Thyroid gland (tissue), 4 donors: ENCODE data around the gene PANX3. TPM values are rescaled to one million over a fixed set of nuclear protein-coding genes. Genes with fewer than 3 reads are reported as not detected.

ENCODE experiments used
- DNase-seq, 2 donors: peaks; one replicate each; pipeline ENCODE4 v3.0.0-alpha.2; 2019
- H3K27ac ChIP-seq, 3 donors: fragments of 200-600 bp; sonication (generic); 1 replicate in 2 of 3; 2 replicates in 1 of 3; pipeline ENCODE4 v1.5.1; 2016 to 2019; ENCODE audit warnings: mild to moderate bottlenecking in 1 of 3, moderate library complexity in 1 of 3
- H3K27me3 ChIP-seq: fragments of 200-600 bp; sonication (generic); one replicate; pipeline ENCODE4 v1.5.1; 2019
- H3K36me3 ChIP-seq, 2 donors: fragments of 200-600 bp; sonication (generic); one replicate each; pipeline ENCODE4 v1.5.1; 2016 to 2019
- H3K4me1 ChIP-seq, 2 donors: fragments of 200-600 bp; sonication (generic); one replicate each; pipeline ENCODE4 v1.5.1; 2017 to 2019
- H3K4me3 ChIP-seq, 3 donors: fragments of 200-600 bp; sonication (generic); replicated peaks in 1 of 3; 1 replicate in 2 of 3; 2 replicates in 1 of 3; pipeline ENCODE4 v1.5.1; 2016; ENCODE audit warnings: mild to moderate bottlenecking in 1 of 3
- H3K9me3 ChIP-seq: fragments of 200-600 bp; sonication (generic); one replicate; pipeline ENCODE4 v1.5.1; 2017
- CTCF ChIP-seq, 6 experiments: fragments of 200-600 bp in 3 of 6; fragments of 450-650 bp in 3 of 6; sonication (generic) in 3 of 6; IDR thresholded peaks; one replicate each; pipeline ENCODE4 v1.5.1; 2016 to 2019; ENCODE audit warnings: antibody characterized with exemption in 6 of 6, mild to moderate bottlenecking in 2 of 6, inconsistent platforms in 1 of 6, moderate library complexity in 1 of 6
- POLR2A ChIP-seq, 2 donors: fragments of 450-650 bp; IDR thresholded peaks; one replicate each; pipeline ENCODE4 v1.6.1; 2017; ENCODE audit warnings: antibody characterized with exemption in 2 of 2, mild to moderate bottlenecking in 2 of 2, moderate library complexity in 1 of 2
- WGBS, 2 donors: methylation state at CpG; one replicate each; pipeline ENCODE4 v1.1.5; 2017; 5-methylcytosine and 5-hydroxymethylcytosine counted together
- intact Hi-C: fragments of 100-400 bp; cut with DNase I; formaldehyde crosslinking; loops from one replicate; pipeline ENCODE4 v1.15.1; 2023
- total RNA-seq, 4 donors: library from RNA; depleted of rRNA; stranded (reverse); fragments of >200 nt; gene quantifications; one replicate each; pipeline ENCODE4 v1.2.3, GENCODE V29; 2016

The PANX3 gene
- total RNA-seq, 4 donors from 2014 or later: not detected

GRCh38 chr11:124638500-124638899, 27.3 kb downstream of the PANX3 start:
- 93 to 94% methylated on average over 3 of the region's 3 CpGs for WGBS, 2 donors
- TF ChIP-seq POLR2A (IDR thresholded peaks at IDR 0.05): no peak
- Histone ChIP-seq H3K27me3 (no peaks in the 10 kb centered on the region), H3K4me1 (no peaks in the 10 kb centered on the region), H3K9me3 (no peaks in the 10 kb centered on the region), H3K36me3 (peaks cover 31 to 49% of the 10 kb centered on the region in 2 donors), H3K27ac (no peak overlapping the region), H3K4me3 (no peak overlapping the region)
- intact Hi-C loops: no loop called here
- DNase-seq: no peak

- WGBS, 2 donors: 60 to 100% methylated on average over 1 of the region's 1 CpG
- peaks cover 29 to 43% of the 10 kb centered on the region in 2 donors for H3K36me3 ChIP-seq
- TF ChIP-seq CTCF (IDR thresholded peaks at IDR 0.05): no peak
- TF ChIP-seq POLR2A (IDR thresholded peaks at IDR 0.05): no peak
- H3K27me3 ChIP-seq: no peaks in the 10 kb centered on the region
- intact Hi-C loops: no loop called here
- H3K4me3 ChIP-seq: no peak overlapping the region
- no peaks in the 10 kb centered on the region for H3K9me3 ChIP-seq
- no peaks in the 10 kb centered on the region for H3K4me1 ChIP-seq
- H3K27ac ChIP-seq: no peak overlapping the region
- no peak for DNase-seq
These were observed 28.0 kb downstream of the PANX3 start for GRCh38 chr11:124639186-124639585.

GRCh38 chr11:124640666-124641065, 29.4 kb downstream of the PANX3 start:
- no peaks in the 10 kb centered on the region for H3K27me3 ChIP-seq
- TF ChIP-seq POLR2A (IDR thresholded peaks at IDR 0.05): no peak
- TF ChIP-seq CTCF (IDR thresholded peaks at IDR 0.05): no peak
- intact Hi-C loops: no loop called here

GRCh38 chr11:124642628-124643027, 31.4 kb downstream of the PANX3 start:
- Histone ChIP-seq H3K4me1 (peaks cover 3 to 4% of the 10 kb centered on the region in 2 donors), H3K4me3 (no peak overlapping the region), H3K36me3 (peaks cover 15% of the 10 kb centered on the region in 2 donors), H3K9me3 (no peaks in the 10 kb centered on the region), H3K27ac (no peak overlapping the region), H3K27me3 (no peaks in the 10 kb centered on the region)
- intact Hi-C loops: no loop called here
- WGBS, 2 donors: 89 to 93% methylated on average over 3 of the region's 3 CpGs
- DNase-seq: no peak
- TF ChIP-seq CTCF (IDR thresholded peaks at IDR 0.05): no peak

More at GRCh38 chr11:124640666-124641065, 29.4 kb downstream of the PANX3 start:
- Histone ChIP-seq H3K27ac (no peak overlapping the region), H3K4me3 (no peak overlapping the region), H3K9me3 (no peaks in the 10 kb centered on the region), H3K36me3 (peaks cover 24 to 33% of the 10 kb centered on the region in 2 donors), H3K4me1 (peaks cover 3 to 4% of the 10 kb centered on the region in 2 donors)
- WGBS, 2 donors: 87 to 94% methylated on average over 5 of the region's 5 CpGs
- no peak for DNase-seq

- H3K4me1 ChIP-seq: peaks cover 3 to 4% of the 10 kb centered on the region in 2 donors
- H3K27me3 ChIP-seq: no peaks in the 10 kb centered on the region
- no peak for DNase-seq
- peaks cover 11 to 12% of the 10 kb centered on the region in 2 donors for H3K36me3 ChIP-seq
- no peak overlapping the region for H3K4me3 ChIP-seq
- WGBS, 2 donors: 89 to 91% methylated on average over 10 of the region's 10 CpGs
- intact Hi-C loops: no loop called here
- no peak overlapping the region for H3K27ac ChIP-seq
- no peaks in the 10 kb centered on the region for H3K9me3 ChIP-seq
- TF ChIP-seq CTCF (IDR thresholded peaks at IDR 0.05) (no peak), POLR2A (IDR thresholded peaks at IDR 0.05) (no peak)
These were observed 31.9 kb downstream of the PANX3 start for GRCh38 chr11:124643042-124643604.
